ENCODE results near the gene FXYD6.

GRCh38 chr11:117836077-117836960 lies 40.1 kb downstream of the FXYD6 start:
- TF ChIP-seq CTCF (IDR thresholded peaks at IDR 0.05) (no peak), POLR2A (IDR thresholded peaks at IDR 0.05) (no peak), POLR2AphosphoS5 (IDR thresholded peaks at IDR 0.05) (no peak), EP300 (IDR thresholded peaks at IDR 0.05) (no peak)
